Epithelial cell of proximal tubule (primary cell): Measurements from ENCODE around the gene FOXN4. TPM values are rescaled to one million over a fixed set of nuclear protein-coding genes. Genes with fewer than 3 reads are reported as not detected.
A peak's percentile ranks its signal among the peaks of the same experiment; 100 is the strongest.

Experiments
- DNase-seq: peaks from one replicate; pipeline ENCODE4 v3.0.0-alpha.2; 2011; ENCODE audit warnings: low read depth
- H3K4me3 ChIP-seq: 2 replicates; pipeline ENCODE4 v1.5.1; 2011; ENCODE audit warnings: low read depth, mild to moderate bottlenecking, low read length
- total RNA-seq: library from RNA; depleted of rRNA; stranded (reverse); fragments of >200 nt; gene quantifications from 2 replicates; pipeline ENCODE4 v1.2.3, GENCODE V29; 2015
- TF ChIP-seq, protein P1 (sequence below): conservative IDR thresholded peaks from 2 replicates; pipeline ENCODE4 v1.5.1; 2012; ENCODE audit warnings: low read depth, mild to moderate bottlenecking, low read length

The FOXN4 gene
- total RNA-seq, 1 donor from 2014 or later: not detected

DNA sequence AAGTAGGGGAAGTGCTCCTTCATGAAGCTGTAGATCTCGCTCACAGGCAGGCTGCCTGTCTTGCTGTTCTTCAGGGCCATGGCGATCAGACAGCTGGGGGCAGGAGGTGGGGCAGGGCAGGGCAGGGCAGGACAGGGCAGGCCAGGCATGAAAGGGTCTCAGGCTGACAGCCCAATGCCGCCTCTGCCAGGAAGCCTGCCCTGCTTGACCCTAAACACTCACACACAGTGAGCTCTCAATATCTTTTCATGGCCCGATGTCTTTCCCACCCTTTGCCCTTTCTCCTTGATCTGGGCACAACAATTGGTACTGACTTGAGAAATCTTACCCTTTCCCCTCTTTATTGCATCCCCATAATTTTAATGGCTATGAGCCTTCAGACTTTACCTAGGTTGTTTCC, 22.4 kb downstream of the FOXN4 start:
- DNase-seq: no peak
- no peak overlapping the region for H3K4me3 ChIP-seq

DNA sequence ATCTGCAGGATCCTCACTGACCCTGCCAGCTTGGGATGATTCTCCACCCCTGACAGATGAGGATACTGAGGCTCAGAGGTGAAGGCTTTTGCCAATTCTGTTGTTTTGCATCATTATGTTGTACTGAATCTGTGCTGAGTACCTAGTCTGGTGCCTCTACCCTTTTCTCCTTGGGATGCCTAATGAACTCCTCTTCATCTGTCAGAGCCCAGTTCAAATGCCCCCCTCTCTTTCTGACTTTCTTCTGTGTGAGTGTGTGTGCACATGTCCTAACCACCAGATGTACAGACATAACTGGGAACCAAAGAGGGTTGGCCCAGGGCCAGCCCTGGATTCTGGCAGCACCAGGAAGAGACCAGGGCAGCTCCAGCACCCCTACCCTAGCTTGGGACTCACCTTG, 22.8 kb downstream of the FOXN4 start:
- TF ChIP-seq, protein P1, sequence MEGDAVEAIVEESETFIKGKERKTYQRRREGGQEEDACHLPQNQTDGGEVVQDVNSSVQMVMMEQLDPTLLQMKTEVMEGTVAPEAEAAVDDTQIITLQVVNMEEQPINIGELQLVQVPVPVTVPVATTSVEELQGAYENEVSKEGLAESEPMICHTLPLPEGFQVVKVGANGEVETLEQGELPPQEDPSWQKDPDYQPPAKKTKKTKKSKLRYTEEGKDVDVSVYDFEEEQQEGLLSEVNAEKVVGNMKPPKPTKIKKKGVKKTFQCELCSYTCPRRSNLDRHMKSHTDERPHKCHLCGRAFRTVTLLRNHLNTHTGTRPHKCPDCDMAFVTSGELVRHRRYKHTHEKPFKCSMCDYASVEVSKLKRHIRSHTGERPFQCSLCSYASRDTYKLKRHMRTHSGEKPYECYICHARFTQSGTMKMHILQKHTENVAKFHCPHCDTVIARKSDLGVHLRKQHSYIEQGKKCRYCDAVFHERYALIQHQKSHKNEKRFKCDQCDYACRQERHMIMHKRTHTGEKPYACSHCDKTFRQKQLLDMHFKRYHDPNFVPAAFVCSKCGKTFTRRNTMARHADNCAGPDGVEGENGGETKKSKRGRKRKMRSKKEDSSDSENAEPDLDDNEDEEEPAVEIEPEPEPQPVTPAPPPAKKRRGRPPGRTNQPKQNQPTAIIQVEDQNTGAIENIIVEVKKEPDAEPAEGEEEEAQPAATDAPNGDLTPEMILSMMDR: no peak
- no peak for DNase-seq
- no peak overlapping the region for H3K4me3 ChIP-seq

More for the DNA sequence above, 22.4 kb downstream of the FOXN4 start:
- TF ChIP-seq, protein P1: no peak

DNA sequence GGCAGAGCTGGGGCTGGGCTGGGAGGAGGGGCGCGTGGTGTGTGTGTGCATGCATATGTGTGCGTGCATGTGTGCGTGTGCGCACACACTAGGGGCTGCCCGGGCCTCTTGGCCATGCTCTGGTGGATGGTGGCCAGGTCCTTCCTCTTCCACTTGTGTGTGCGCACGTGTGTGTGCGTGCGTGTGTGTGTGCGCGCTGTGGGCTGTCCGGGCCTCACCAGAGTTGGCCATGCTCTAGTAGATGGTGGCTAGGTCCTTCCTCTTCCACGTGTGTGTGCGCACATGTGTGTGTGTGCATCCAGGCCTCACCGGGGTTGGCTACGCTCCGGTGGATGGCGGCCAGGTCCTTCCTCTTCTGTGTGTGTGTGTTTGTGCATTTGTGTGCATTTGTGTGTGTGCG, 24.7 kb downstream of the FOXN4 start:
- no peak overlapping the region for H3K4me3 ChIP-seq
- TF ChIP-seq, protein P1: no peak
- no peak for DNase-seq

DNA sequence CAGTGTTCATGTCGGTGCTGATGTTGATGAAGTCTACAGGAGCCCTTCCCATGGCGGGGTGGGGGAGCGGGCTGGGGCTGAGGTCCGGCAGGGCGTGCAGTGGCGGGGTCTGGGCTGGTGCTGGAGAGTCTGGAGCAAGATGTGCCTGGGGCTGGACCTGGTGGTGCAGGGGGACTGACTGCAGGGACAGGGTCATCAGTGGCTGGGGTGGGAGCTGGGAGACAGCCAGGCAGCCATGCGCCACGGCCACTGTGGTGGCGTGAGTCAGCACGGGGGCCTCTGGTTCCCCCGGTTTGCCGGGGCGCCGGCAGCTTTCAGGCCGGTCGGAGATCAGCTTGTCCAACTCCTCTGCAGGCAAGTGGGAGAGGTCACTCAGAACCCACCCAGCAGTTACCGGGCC, 27.6 kb downstream of the FOXN4 start:
- TF ChIP-seq, protein P1: no peak
- DNase-seq: no peak
- no peak overlapping the region for H3K4me3 ChIP-seq

DNA sequence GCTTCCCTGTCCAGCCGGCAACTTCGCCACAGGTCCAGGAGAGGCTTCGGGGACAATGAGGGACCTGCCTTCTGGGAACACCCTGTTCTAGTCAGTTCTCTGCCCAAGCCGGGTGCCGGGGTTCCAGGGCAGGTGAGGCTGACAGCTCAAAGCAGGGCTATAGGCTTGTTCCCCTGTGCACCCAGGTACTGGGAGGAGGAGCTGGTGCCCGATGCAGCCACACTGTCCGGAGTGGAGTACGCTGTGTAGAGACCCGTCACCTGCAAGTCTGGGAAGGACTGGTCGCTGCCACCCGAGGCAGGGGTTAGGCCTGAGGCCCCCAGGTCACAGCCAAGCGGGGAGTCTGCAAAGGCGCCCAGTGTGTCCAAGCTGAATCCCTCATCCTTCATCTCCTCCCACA, 29.6 kb downstream of the FOXN4 start:
- TF ChIP-seq, protein P1: no peak
- H3K4me3 ChIP-seq: no peak overlapping the region
- DNase-seq: no peak

DNA sequence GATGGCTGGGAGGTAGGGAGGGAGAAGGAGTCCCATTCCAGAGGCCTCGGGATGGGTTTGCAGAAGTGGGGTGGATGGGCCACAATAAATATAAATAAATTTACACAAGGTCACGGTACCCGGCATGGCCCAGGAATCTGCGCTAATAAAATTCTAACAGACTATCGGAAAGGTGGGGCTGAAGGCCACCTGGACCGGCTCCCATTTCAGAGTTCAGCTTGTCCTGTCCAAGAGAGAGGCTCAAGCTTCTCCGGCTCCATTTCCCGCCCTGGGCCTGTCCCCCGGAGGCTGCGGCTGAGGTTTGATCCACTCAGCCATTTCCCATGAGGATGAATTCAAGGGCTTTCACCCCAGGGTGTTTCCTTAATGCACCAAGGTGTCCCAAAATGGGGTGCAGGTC, 30.2 kb downstream of the FOXN4 start:
- DNase-seq: no peak
- H3K4me3 ChIP-seq: no peak overlapping the region
- TF ChIP-seq, protein P1: no peak

DNA sequence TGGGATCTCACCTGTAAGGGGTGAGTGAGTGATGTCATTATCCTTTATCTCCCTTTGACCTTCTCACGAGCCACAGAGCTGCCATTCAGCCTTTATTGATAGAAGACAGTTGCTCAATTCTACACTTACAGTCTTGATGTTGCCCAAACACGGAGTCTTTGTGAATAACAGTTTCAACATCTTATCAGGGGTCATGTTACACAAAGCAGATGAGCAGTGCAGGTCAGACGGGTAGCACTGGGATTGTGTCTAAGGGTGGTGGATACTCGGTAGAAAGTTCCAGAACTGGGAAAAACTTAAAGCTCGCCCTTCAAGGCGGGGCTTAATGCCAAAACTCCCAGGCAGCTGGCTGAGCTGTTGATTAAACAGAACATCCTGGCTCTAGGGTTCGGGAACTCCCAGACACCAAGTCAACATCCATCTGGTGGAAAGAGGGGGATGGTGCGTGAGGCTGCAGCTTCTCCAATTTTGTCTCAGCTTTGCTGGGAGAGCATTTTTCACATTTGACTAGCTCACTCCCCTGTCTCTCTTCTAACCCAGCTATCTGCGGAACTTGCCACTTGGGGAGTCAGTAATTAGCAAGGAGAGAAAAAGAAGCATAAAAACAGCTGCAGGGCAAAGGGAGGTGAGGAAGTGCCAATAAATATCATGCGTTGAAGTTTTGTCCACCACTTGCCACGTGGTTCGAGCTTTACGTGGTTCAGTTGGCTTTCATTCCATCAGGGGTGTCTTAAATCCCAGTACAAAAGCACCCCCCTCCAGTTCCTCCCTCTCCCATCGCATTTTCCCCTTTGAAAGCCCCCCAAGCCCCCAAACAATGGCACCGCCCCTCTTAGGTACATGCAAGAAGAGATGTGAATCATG, 31.0 kb downstream of the FOXN4 start:
- peak; percentile 23 for DNase-seq

More for the DNA sequence above, 31.0 kb downstream of the FOXN4 start:
- TF ChIP-seq, protein P1: no peak
- H3K4me3 ChIP-seq: no peak overlapping the region
